Upper lobe of left lung (tissue), 4 donors: ENCODE results near the gene KHNYN.

Experiments used
- EP300 ChIP-seq, 4 donors: sonication (generic); formaldehyde crosslinking; IDR thresholded peaks; one replicate each; pipeline ENCODE4 v1.5.1; 2017; ENCODE audit warnings: antibody characterized with exemption in 4 of 4, control low read depth in 2 of 4
- POLR2A ChIP-seq, 4 donors: fragments of 450-650 bp; IDR thresholded peaks; one replicate each; pipeline ENCODE4 v1.5.1; 2016 to 2017; ENCODE audit warnings: antibody characterized with exemption in 4 of 4, mild to moderate bottlenecking in 2 of 4
- POLR2AphosphoS5 ChIP-seq, 2 donors: sonication (generic); formaldehyde crosslinking; IDR thresholded peaks; one replicate each; pipeline ENCODE4 v1.5.1; 2017; ENCODE audit warnings: antibody characterized with exemption in 2 of 2
- TF ChIP-seq, protein P1 (sequence below), 6 experiments: fragments of 450-650 bp in 4 of 6; fragments of 200-600 bp in 2 of 6; sonication (generic) in 2 of 6; IDR thresholded peaks; one replicate each; pipeline ENCODE4 v1.5.1; 2016 to 2019; ENCODE audit warnings: antibody characterized with exemption in 6 of 6

DNA sequence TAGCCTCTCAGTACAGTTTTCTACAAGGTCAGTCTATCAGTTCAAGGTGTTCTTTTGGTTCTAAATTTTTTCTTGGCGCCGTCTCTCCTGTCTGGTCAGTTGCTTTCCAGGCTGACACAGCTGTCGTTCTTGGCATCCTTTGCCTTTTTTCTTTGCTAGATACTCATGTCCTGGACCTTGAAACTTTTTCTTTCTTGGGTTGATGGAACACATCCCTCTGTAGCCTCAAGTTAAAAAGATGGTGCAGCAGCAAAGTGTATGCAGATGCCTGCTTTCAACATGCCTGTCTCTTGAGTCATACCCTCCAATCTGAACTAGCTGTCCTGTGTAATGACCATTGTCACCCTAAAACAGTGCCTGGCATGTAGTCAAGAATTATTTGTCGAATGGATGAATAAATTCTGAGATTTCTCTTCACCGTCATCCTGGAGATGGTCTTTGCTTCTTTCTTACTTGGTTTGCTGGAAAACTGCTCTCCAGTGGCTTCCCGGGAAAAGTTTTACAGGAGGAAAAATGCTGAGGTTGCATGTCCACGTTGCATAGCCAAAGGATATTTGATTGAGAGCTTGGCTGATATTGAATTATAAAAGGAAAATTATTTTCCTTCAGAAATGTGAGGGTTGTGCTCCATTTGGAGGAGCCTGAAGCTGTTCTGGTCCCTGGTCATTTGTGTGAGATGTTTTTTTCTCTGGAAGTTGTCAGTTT lies 26.3 kb upstream of the KHNYN start:
- TF ChIP-seq POLR2A (IDR thresholded peaks at IDR 0.05) (no peak), EP300 (IDR thresholded peaks at IDR 0.05) (no peak), POLR2AphosphoS5 (IDR thresholded peaks at IDR 0.05) (no peak)
- TF ChIP-seq, protein P1, sequence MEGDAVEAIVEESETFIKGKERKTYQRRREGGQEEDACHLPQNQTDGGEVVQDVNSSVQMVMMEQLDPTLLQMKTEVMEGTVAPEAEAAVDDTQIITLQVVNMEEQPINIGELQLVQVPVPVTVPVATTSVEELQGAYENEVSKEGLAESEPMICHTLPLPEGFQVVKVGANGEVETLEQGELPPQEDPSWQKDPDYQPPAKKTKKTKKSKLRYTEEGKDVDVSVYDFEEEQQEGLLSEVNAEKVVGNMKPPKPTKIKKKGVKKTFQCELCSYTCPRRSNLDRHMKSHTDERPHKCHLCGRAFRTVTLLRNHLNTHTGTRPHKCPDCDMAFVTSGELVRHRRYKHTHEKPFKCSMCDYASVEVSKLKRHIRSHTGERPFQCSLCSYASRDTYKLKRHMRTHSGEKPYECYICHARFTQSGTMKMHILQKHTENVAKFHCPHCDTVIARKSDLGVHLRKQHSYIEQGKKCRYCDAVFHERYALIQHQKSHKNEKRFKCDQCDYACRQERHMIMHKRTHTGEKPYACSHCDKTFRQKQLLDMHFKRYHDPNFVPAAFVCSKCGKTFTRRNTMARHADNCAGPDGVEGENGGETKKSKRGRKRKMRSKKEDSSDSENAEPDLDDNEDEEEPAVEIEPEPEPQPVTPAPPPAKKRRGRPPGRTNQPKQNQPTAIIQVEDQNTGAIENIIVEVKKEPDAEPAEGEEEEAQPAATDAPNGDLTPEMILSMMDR (IDR thresholded peaks at IDR 0.05) = no peak
